IMR-90 (cell line): ENCODE measurements around the gene DTNA. TPM values are rescaled to one million over a fixed set of nuclear protein-coding genes. Genes with fewer than 3 reads are reported as not detected.

Experiments
- ATAC-seq: fragments of 200-7000 bp; cut with Tn5 transposase; 2 replicates; pipeline ENCODE4 v1.9.1; 2020; ENCODE audit warnings: low read depth, mild to moderate bottlenecking, moderate library complexity
- BruUV-seq: library from RNA; stranded (reverse); fragments of 400-500 nt; replicated peaks from 2 replicates; lab custom pipeline; 2021; lab: Mats Ljungman, UMichigan
- CTCF ChIA-PET: fragments of 300-600 bp; formaldehyde crosslinking; extraction: SDS; loops from one replicate; lab custom pipeline; 2021; ENCODE audit warnings: antibody characterized with exemption; lab: Yijun Ruan, JAX
- POLR2A ChIA-PET: fragments of 300-600 bp; sonication (Branson Sonifier 250); formaldehyde crosslinking; loops from one replicate; lab custom pipeline; 2022; ENCODE audit warnings: antibody characterized with exemption; ENCODE audit not compliant: unreplicated experiment; lab: Charles Lee
- DNase-seq: peaks from one replicate; pipeline ENCODE4 v3.0.0; 2013
- H2AFZ ChIP-seq: replicated peaks from 2 replicates; pipeline ENCODE3; 2013; ENCODE audit warnings: low read length, mild to moderate bottlenecking; ENCODE audit not compliant: poor library complexity
- H2AK5ac ChIP-seq: 2 replicates; pipeline ENCODE4 v1.6.1; 2013; ENCODE audit warnings: low read depth, low read length, inconsistent platforms
- H2AK9ac ChIP-seq: replicated peaks from 2 replicates; pipeline ENCODE3; 2013; ENCODE audit warnings: mild to moderate bottlenecking, low read depth, low read length, moderate library complexity; ENCODE audit not compliant: poor library complexity
- H2BK120ac ChIP-seq: 2 replicates; pipeline ENCODE4 v1.6.1; 2013; ENCODE audit warnings: low read depth, low read length, inconsistent platforms
- H2BK15ac ChIP-seq: 3 replicates; pipeline ENCODE4 v1.6.1; 2013; ENCODE audit warnings: low read depth, low read length, inconsistent platforms
- H2BK20ac ChIP-seq: 2 replicates; pipeline ENCODE4 v1.6.1; 2013; ENCODE audit warnings: low read depth, mild to moderate bottlenecking, inconsistent platforms, low read length, moderate library complexity
- H2BK5ac ChIP-seq: 2 replicates; pipeline ENCODE4 v1.6.1; 2013; ENCODE audit warnings: mild to moderate bottlenecking, low read depth, low read length, inconsistent platforms; ENCODE audit not compliant: poor library complexity, severe bottlenecking
- H3K14ac ChIP-seq: replicated peaks from 2 replicates; pipeline ENCODE4 v1.6.1; 2013; ENCODE audit warnings: low read depth, low read length, inconsistent platforms
- H3K18ac ChIP-seq: 2 replicates; pipeline ENCODE4 v1.6.1; 2013; ENCODE audit warnings: low read depth, low read length, control low read depth
- H3K23ac ChIP-seq: 2 replicates; pipeline ENCODE4 v1.6.1; 2013; ENCODE audit warnings: low read depth, low read length, inconsistent platforms
- H3K27ac ChIP-seq: 2 replicates; pipeline ENCODE4 v1.5.1; 2013; ENCODE audit warnings: mild to moderate bottlenecking, control low read depth, low read length; ENCODE audit not compliant: insufficient read depth
- H3K27me3 ChIP-seq: 2 replicates; pipeline ENCODE4 v1.6.1; 2013; ENCODE audit warnings: low read length; ENCODE audit not compliant: control insufficient read depth, insufficient read depth
- H3K36me3 ChIP-seq: 2 replicates; pipeline ENCODE4 v1.6.1; 2013; ENCODE audit warnings: low read length, mixed read lengths; ENCODE audit not compliant: control insufficient read depth, insufficient read depth
- H3K4ac ChIP-seq: 2 replicates; pipeline ENCODE4 v1.6.1; 2013; ENCODE audit warnings: low read depth, low read length, inconsistent platforms
- H3K4me1 ChIP-seq: 2 replicates; pipeline ENCODE4 v1.6.1; 2013; ENCODE audit warnings: low read length, mixed read lengths; ENCODE audit not compliant: control insufficient read depth, insufficient read depth
- H3K4me2 ChIP-seq: 2 replicates; pipeline ENCODE4 v1.6.1; 2013; ENCODE audit warnings: low read depth, mild to moderate bottlenecking, control low read depth, low read length, moderate library complexity
- H3K4me3 ChIP-seq: 2 replicates; pipeline ENCODE4 v1.5.1; 2013; ENCODE audit warnings: low read depth, mild to moderate bottlenecking, control low read depth, low read length, moderate library complexity; ENCODE audit not compliant: insufficient read depth
- H3K56ac ChIP-seq: 2 replicates; pipeline ENCODE4 v1.6.1; 2013; ENCODE audit warnings: low read length, inconsistent platforms; ENCODE audit not compliant: insufficient read depth; ENCODE audit errors: extremely low read depth
- H3K79me1 ChIP-seq, 2 experiments: 2 replicates each; pipeline ENCODE4 v1.6.1; 2013; ENCODE audit warnings: low read length in 2 of 2, inconsistent platforms in 1 of 2, low read depth in 1 of 2
- H3K9ac ChIP-seq: 2 replicates; pipeline ENCODE4 v1.6.1; 2013; ENCODE audit warnings: low read depth, low read length, control low read depth
- H3K9me1 ChIP-seq: 2 replicates; pipeline ENCODE4 v1.6.1; 2013; ENCODE audit warnings: low read length, inconsistent platforms; ENCODE audit not compliant: insufficient read depth
- H3K9me3 ChIP-seq: 2 replicates; pipeline ENCODE4 v1.6.1; 2013; ENCODE audit warnings: low read length; ENCODE audit not compliant: control insufficient read depth, insufficient read depth
- H4K20me1 ChIP-seq: 2 replicates; pipeline ENCODE4 v1.6.1; 2013; ENCODE audit warnings: low read length, inconsistent platforms; ENCODE audit not compliant: insufficient read depth
- H4K5ac ChIP-seq: 2 replicates; pipeline ENCODE4 v1.6.1; 2013; ENCODE audit warnings: mild to moderate bottlenecking, low read depth, low read length, control low read depth
- H4K8ac ChIP-seq, 2 experiments: 2 replicates each; pipeline ENCODE4 v1.6.1; 2013; ENCODE audit warnings: low read depth in 2 of 2, low read length in 2 of 2, control low read depth in 1 of 2, inconsistent platforms in 1 of 2
- H4K91ac ChIP-seq: 2 replicates; pipeline ENCODE4 v1.6.1; 2013; ENCODE audit warnings: low read depth, low read length, inconsistent platforms; ENCODE audit not compliant: insufficient read depth
- CEBPB ChIP-seq: IDR thresholded peaks from 2 replicates; pipeline ENCODE4 v1.6.1; 2012; ENCODE audit warnings: low read depth, low read length, improper control_type of control experiment
- CTCF ChIP-seq: conservative IDR thresholded peaks from 2 replicates; pipeline ENCODE4 v1.5.1; 2012; ENCODE audit warnings: mild to moderate bottlenecking, low read depth, low read length, improper control_type of control experiment
- ELK1 ChIP-seq: fragments of 150-350 bp; IDR thresholded peaks from 2 replicates; pipeline ENCODE4 v1.6.1; 2016; ENCODE audit warnings: low read depth, mild to moderate bottlenecking, low read length, moderate library complexity, borderline replicate concordance
- MXI1 ChIP-seq: IDR thresholded peaks from 2 replicates; pipeline ENCODE4 v1.6.1; 2012; ENCODE audit warnings: low read depth, mild to moderate bottlenecking, low read length, moderate library complexity, borderline replicate concordance
- NFE2L2 ChIP-seq: fragments of 150-350 bp; IDR thresholded peaks from 2 replicates; pipeline ENCODE4 v1.6.1; 2016; ENCODE audit warnings: low read depth, mild to moderate bottlenecking, low read length
- RAD21 ChIP-seq: IDR thresholded peaks from 2 replicates; pipeline ENCODE4 v1.6.1; 2012; ENCODE audit warnings: low read length, improper control_type of control experiment
- RCOR1 ChIP-seq: IDR thresholded peaks from 2 replicates; pipeline ENCODE4 v1.6.1; 2012; ENCODE audit warnings: mild to moderate bottlenecking, low read length, improper control_type of control experiment; ENCODE audit not compliant: insufficient replicate concordance
- WGBS, 2 experiments: methylation state at CpG; one replicate each; pipeline versions ENCODE4 v1.1.5 to v1.1.7; 2013; ENCODE audit warnings: missing lambda C conversion rate in 2 of 2; ENCODE audit not compliant: insufficient read length in 1 of 2; ENCODE audit errors: extremely low coverage in 2 of 2; 5-methylcytosine and 5-hydroxymethylcytosine counted together
- dilution Hi-C: fragments of 300-500 bp; cut with HindIII; formaldehyde crosslinking; loops from one replicate; pipeline ENCODE4 v1.14.3; 2018; ENCODE audit warnings: low sequenced_read_pairs; ENCODE audit not compliant: unreplicated experiment
- in situ Hi-C: fragments of 300-500 bp; cut with MboI; formaldehyde crosslinking; loops from 3 replicates; pipeline ENCODE4 v1.14.3; 2019; ENCODE audit warnings: low sequenced_read_pairs, inconsistent platforms, mixed read lengths
- intact Hi-C: fragments of 100-400 bp; cut with micrococcal nuclease; formaldehyde crosslinking; loops from 2 replicates; pipeline ENCODE4 v1.10.0; 2022
- polyA plus RNA-seq, 3 experiments: library from polyadenylated mRNA; depleted of rRNA; stranded (reverse); fragments of >200 nt; gene quantifications; 2 replicates each; pipeline ENCODE4 v1.2.3, GENCODE V29; 2012; ENCODE audit warnings: low replicate concordance in 1 of 3
- total RNA-seq: library from RNA; depleted of rRNA; stranded (reverse); fragments of >200 nt; gene quantifications from 2 replicates; pipeline ENCODE4 v1.2.3, GENCODE V29; 2012

The DTNA gene
- total and polyA plus RNA-seq, 2 of the 4 experiments (the other 2 are of a cell fraction) = 9.5 to 10.8 TPM

- Histone ChIP-seq H3K9me3 (no peaks in the 10 kb centered on the region), H4K8ac (no peak overlapping the region), H3K23ac (no peak overlapping the region), H2BK5ac (no peak overlapping the region), H3K14ac (no peak overlapping the region), H3K4ac (no peak overlapping the region), H2BK15ac (no peak overlapping the region; the same call in 2 of the 3 replicates), H2BK20ac (no peak overlapping the region), H3K18ac (no peak overlapping the region), H4K91ac (no peak overlapping the region), H3K4me3 (no peak overlapping the region), H2AK5ac (no peak overlapping the region; the same call in 1 of the 2 replicates), H3K27me3 (no peaks in the 10 kb centered on the region), H3K79me1 (no peaks in the 10 kb centered on the region), H3K36me3 (no peaks in the 10 kb centered on the region), H4K5ac (no peak overlapping the region), H3K4me1 (peaks cover 8% of the 10 kb centered on the region), H4K20me1 (no peaks in the 10 kb centered on the region), H2AFZ (peak overlapping the region; percentile 48), H3K56ac (no peak overlapping the region), H3K9ac (no peak overlapping the region), H2AK9ac (no peak overlapping the region), H3K27ac (no peak overlapping the region), H3K4me2 (no peak overlapping the region), H2BK120ac (no peak overlapping the region), H3K9me1 (peaks cover 7% of the 10 kb centered on the region; the same call in 1 of the 2 replicates)
- intact Hi-C loops (no loop called here), in situ Hi-C loops (no loop called here), dilution Hi-C loops (no loop called here)
- ChIA-PET CTCF (no interaction called here), POLR2A (no interaction called here)
- no CpG with 5 or more reads among the region's 5 CpGs for WGBS, 2 experiments
- TF ChIP-seq MXI1 = no peak
- no peak for TF ChIP-seq RCOR1
- no peak for TF ChIP-seq ELK1
- no peak for TF ChIP-seq CEBPB
- TF ChIP-seq CTCF = no peak
- no peak for TF ChIP-seq NFE2L2
- no peak for TF ChIP-seq RAD21
- no TSS peak for BruUV-seq
- ATAC-seq = no peak
- DNase-seq = no peak
Measured at GRCh38 chr18:34818064-34818463, 108.0 kb downstream of the DTNA start.
